ENCODE results near the gene MACROD1. TPM values are rescaled to one million over a fixed set of nuclear protein-coding genes. Genes with fewer than 3 reads are reported as not detected.

The MACROD1 gene
- total and polyA plus RNA-seq, 2 of the 13 experiments (the other 11 are each of a cell fraction or from before 2014, with no cell fraction given), result 23.1 to 34.5 TPM

DNA sequence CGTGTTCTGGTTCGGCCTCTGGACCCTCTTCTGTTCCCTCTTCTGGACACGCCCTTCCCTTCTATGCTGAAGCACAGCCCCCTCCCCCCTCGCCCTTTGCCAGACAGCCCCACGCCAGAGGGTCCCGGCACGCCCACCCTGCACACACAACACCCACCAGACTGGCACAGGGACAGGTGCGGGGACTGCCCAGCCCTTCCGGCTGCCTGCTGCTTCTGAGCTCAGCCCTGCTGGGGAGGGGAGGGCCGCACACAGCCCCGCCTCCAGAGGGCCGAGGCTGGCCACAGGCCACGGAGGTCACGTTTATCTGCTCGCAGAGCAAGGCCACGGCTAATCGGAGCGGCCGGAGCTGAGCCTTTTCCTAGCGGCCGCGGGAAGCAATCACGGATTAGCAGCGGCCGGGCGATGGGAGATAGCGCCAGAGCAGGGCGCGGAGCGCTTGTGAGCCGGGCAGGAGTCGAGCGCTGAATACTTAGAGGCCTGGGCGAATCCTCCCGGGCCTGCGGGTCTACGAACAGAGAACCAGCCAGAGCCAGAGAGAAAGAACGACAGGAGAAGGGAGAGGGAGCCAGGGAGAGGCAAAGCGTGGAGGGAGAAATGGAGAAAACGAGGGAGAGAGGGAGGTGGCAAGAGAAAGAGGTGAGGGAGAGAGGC lies 158.2 kb downstream of the MACROD1 start (continued):
- TF ChIP-seq, protein P1, sequence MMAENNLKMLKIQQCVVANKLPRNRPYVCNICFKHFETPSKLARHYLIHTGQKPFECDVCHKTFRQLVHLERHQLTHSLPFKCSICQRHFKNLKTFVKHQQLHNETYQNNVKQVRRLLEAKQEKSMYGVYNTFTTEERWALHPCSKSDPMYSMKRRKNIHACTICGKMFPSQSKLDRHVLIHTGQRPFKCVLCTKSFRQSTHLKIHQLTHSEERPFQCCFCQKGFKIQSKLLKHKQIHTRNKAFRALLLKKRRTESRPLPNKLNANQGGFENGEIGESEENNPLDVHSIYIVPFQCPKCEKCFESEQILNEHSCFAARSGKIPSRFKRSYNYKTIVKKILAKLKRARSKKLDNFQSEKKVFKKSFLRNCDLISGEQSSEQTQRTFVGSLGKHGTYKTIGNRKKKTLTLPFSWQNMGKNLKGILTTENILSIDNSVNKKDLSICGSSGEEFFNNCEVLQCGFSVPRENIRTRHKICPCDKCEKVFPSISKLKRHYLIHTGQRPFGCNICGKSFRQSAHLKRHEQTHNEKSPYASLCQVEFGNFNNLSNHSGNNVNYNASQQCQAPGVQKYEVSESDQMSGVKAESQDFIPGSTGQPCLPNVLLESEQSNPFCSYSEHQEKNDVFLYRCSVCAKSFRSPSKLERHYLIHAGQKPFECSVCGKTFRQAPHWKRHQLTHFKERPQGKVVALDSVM (CRISPR knock-in tag; IDR thresholded peaks at IDR 0.05), result peak; percentile 72
- TF ChIP-seq ZNF672 (CRISPR knock-in tag; IDR thresholded peaks at IDR 0.05) (no peak; the same call in 1 of the 2 replicates), KDM4B (CRISPR knock-in tag; IDR thresholded peaks at IDR 0.05) (0 out of 2 replicates have a peak, but pooled peaks have one; percentile 51), ZBTB7B (CRISPR knock-in tag; IDR thresholded peaks at IDR 0.05) (peak; percentile 74; the same call in 1 of the 2 replicates), ZNF510 (CRISPR knock-in tag; IDR thresholded peaks at IDR 0.05; ENCODE audit: low read depth) (no peak), NCOA5 (CRISPR knock-in tag; IDR thresholded peaks at IDR 0.05) (no peak), ZSCAN31 (CRISPR knock-in tag; IDR thresholded peaks at IDR 0.05; ENCODE audit: low read depth) (no peak; the same call in 1 of the 2 replicates), FLYWCH1 (CRISPR knock-in tag; IDR thresholded peaks at IDR 0.05) (no peak), HMG20B (CRISPR knock-in tag; conservative IDR thresholded peaks at IDR 0.05) (peak; percentile 88), MIXL1 (CRISPR knock-in tag; IDR thresholded peaks at IDR 0.05) (peak; percentile 48; the same call in 1 of the 2 replicates), RBFOX2 (IDR thresholded peaks at IDR 0.05; ENCODE audit: low read depth, low read length) (peak; percentile 79), ZNF850 (CRISPR knock-in tag; conservative IDR thresholded peaks at IDR 0.05) (no peak), SNAI1 (CRISPR knock-in tag; IDR thresholded peaks at IDR 0.05; ENCODE audit: borderline replicate concordance) (no peak), ZNF230 (CRISPR knock-in tag; IDR thresholded peaks at IDR 0.05) (no peak), ZNF556 (CRISPR knock-in tag; IDR thresholded peaks at IDR 0.05; ENCODE audit: borderline replicate concordance) (peak; percentile 61; the same call in 1 of the 2 replicates), NFIB (CRISPR knock-in tag; IDR thresholded peaks at IDR 0.05; ENCODE audit: borderline replicate concordance) (no peak), ZNF17 (CRISPR knock-in tag; IDR thresholded peaks at IDR 0.05) (no peak), ZNF747 (CRISPR knock-in tag; IDR thresholded peaks at IDR 0.05; ENCODE audit: borderline replicate concordance) (no peak), ZNF670 (CRISPR knock-in tag; IDR thresholded peaks at IDR 0.05; ENCODE audit: borderline replicate concordance) (no peak), MIER3 (CRISPR knock-in tag; IDR thresholded peaks at IDR 0.05; ENCODE audit: borderline replicate concordance) (peak; percentile 33; the same call in 1 of the 2 replicates)
- TF ChIP-seq, protein P2, sequence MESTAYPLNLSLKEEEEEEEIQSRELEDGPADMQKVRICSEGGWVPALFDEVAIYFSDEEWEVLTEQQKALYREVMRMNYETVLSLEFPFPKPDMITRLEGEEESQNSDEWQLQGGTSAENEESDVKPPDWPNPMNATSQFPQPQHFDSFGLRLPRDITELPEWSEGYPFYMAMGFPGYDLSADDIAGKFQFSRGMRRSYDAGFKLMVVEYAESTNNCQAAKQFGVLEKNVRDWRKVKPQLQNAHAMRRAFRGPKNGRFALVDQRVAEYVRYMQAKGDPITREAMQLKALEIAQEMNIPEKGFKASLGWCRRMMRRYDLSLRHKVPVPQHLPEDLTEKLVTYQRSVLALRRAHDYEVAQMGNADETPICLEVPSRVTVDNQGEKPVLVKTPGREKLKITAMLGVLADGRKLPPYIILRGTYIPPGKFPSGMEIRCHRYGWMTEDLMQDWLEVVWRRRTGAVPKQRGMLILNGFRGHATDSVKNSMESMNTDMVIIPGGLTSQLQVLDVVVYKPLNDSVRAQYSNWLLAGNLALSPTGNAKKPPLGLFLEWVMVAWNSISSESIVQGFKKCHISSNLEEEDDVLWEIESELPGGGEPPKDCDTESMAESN (CRISPR knock-in tag; conservative IDR thresholded peaks at IDR 0.05), result peak; percentile 77
- TF ChIP-seq, protein P3, sequence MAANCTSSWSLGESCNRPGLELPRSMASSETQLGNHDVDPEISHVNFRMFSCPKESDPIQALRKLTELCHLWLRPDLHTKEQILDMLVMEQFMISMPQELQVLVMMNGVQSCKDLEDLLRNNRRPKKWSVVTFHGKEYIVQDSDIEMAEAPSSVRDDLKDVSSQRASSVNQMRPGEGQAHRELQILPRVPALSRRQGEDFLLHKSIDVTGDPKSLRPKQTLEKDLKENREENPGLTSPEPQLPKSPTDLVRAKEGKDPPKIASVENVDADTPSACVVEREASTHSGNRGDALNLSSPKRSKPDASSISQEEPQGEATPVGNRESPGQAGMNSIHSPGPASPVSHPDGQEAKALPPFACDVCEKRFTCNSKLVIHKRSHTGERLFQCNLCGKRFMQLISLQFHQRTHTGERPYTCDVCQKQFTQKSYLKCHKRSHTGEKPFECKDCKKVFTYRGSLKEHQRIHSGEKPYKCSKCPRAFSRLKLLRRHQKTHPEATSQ (CRISPR knock-in tag; IDR thresholded peaks at IDR 0.05; ENCODE audit: borderline replicate concordance), result no peak
- TF ChIP-seq, protein P4, sequence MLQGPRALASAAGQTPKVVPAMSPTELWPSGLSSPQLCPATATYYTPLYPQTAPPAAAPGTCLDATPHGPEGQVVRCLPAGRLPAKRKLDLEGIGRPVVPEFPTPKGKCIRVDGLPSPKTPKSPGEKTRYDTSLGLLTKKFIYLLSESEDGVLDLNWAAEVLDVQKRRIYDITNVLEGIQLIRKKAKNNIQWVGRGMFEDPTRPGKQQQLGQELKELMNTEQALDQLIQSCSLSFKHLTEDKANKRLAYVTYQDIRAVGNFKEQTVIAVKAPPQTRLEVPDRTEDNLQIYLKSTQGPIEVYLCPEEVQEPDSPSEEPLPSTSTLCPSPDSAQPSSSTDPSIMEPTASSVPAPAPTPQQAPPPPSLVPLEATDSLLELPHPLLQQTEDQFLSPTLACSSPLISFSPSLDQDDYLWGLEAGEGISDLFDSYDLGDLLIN (CRISPR knock-in tag; IDR thresholded peaks at IDR 0.05; ENCODE audit: borderline replicate concordance), result no peak

Measured in HepG2 (cell line).